ENCODE data around the gene SV2A. TPM values are rescaled to one million over a fixed set of nuclear protein-coding genes. Genes with fewer than 3 reads are reported as not detected.
A peak's percentile ranks its signal among the peaks of the same experiment; 100 is the strongest.

SV2A gene
- total RNA-seq, 1 experiment from 2014 or later, result 4.7 TPM

DNA sequence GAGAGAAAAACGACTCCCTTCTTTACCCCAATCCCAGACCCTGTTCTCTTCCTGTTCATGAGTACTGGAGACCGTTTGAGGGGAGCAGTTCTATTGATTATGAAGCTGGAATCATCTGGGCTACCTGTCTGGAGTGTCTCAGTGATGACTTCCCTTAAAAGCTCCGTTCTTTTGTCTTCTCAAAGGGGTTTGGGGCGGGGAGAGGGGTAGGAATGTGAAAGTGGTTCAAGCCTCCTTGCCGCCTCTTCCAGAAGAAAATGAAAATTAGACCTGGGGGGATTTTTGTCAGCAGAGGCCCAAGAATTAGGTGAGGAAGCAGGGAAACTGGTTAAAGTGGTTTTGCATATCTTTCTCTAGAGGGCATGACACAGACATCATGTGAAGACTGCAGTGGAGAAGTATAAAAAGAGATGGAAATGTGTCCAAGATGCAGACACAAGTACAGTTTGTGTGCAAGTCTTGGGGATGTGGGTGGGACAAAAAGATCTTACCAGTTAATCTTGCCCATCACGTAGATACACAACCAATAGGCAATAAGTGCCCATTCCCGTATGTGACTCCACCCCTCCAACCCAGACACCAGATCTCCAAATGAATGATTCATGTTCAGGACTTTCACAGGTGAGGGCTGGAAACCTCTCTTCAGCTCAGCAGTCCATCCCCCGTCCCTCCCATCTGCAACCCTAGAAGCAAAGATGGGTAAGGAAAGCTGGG is 19.5 kb upstream of the SV2A start:
- H3K27me3 Mint-ChIP-seq (ENCODE audit: insufficient read depth, unreplicated experiment), result no peaks in the 10 kb centered on the region
- intact Hi-C loops (cut with micrococcal nuclease; ENCODE audit: unreplicated experiment), result no loop called here
- peaks cover 37% of the 10 kb centered on the region for H3K4me1 ChIP-seq
- H3K9me3 ChIP-seq, result no peaks in the 10 kb centered on the region
- no peaks in the 10 kb centered on the region for H3K27me3 ChIP-seq (replicated peaks; ENCODE audit: control insufficient read depth, insufficient read depth, low read length)
- BruUV-seq (replicated peaks), result no TSS peak
- H3K36me3 ChIP-seq (ENCODE audit: control insufficient read depth, insufficient read depth, low read length), result no peaks in the 10 kb centered on the region
- H3K4me3 Mint-ChIP-seq (ENCODE audit: unreplicated experiment), result peak overlapping the region; percentile 83
- H3K4me3 ChIP-seq (ENCODE audit: low read depth, low read length), result peak overlapping the region; percentile 30
- peak overlapping the region; percentile 9 for H3K27ac Mint-ChIP-seq (ENCODE audit: unreplicated experiment)
- ChIA-PET CTCF (interaction anchor here (1.2 kb wide), 1 partner anchor 9 kb away, joined by 3 read pairs; no protein-coding TSS in a partner anchor), POLR2A (interaction anchor here (1.8 to 2.4 kb wide), 3 partner anchors 9 to 50 kb away, joined by 6 to 14 read pairs (median 11); partner anchors contain the start of gene BOLA1)
- TF ChIP-seq, protein P1, sequence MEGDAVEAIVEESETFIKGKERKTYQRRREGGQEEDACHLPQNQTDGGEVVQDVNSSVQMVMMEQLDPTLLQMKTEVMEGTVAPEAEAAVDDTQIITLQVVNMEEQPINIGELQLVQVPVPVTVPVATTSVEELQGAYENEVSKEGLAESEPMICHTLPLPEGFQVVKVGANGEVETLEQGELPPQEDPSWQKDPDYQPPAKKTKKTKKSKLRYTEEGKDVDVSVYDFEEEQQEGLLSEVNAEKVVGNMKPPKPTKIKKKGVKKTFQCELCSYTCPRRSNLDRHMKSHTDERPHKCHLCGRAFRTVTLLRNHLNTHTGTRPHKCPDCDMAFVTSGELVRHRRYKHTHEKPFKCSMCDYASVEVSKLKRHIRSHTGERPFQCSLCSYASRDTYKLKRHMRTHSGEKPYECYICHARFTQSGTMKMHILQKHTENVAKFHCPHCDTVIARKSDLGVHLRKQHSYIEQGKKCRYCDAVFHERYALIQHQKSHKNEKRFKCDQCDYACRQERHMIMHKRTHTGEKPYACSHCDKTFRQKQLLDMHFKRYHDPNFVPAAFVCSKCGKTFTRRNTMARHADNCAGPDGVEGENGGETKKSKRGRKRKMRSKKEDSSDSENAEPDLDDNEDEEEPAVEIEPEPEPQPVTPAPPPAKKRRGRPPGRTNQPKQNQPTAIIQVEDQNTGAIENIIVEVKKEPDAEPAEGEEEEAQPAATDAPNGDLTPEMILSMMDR (IDR thresholded peaks at IDR 0.05; ENCODE audit: insufficient read depth in 1 of 2, low read depth in 1 of 2, low read length in 1 of 2, severe bottlenecking in 1 of 2, unreplicated experiment in 1 of 2), result peak in 1 of 2 experiments; percentile 2
- DNase-seq, result peak; percentile 37 to 58
- peaks cover 30% of the 10 kb centered on the region for H3K36me3 Mint-ChIP-seq (ENCODE audit: insufficient read depth, unreplicated experiment)
- peaks cover 33% of the 10 kb centered on the region for H3K4me1 Mint-ChIP-seq (ENCODE audit: low read depth, unreplicated experiment)
- no peaks in the 10 kb centered on the region for H3K9me3 Mint-ChIP-seq (ENCODE audit: unreplicated experiment)

GRCh38 chr1:149936170-149936991 is 18.7 kb upstream of the SV2A start, which contains the start of gene MTMR11:
Gene MTMR11 (minus strand): TSS chr1:149936879. CDS start chr1:149936647, 232 bp downstream.
- ChIA-PET CTCF (interaction anchor here (1.2 kb wide), 1 partner anchor 8 kb away, joined by 3 read pairs; no protein-coding TSS in a partner anchor), POLR2A (interaction anchor here (1.8 to 2.4 kb wide), 3 partner anchors 8 to 49 kb away, joined by 6 to 14 read pairs (median 11); partner anchors contain the start of gene BOLA1)
- Mint-ChIP-seq H3K36me3 (ENCODE audit: insufficient read depth, unreplicated experiment) (peaks cover 30% of the 10 kb centered on the region), H3K27ac (ENCODE audit: unreplicated experiment) (peak within 1 kb of the TSS; percentile 9), H3K27me3 (ENCODE audit: insufficient read depth, unreplicated experiment) (no peaks in the 10 kb centered on the region), H3K4me3 (ENCODE audit: unreplicated experiment) (peak within 1 kb of the TSS; percentile 83), H3K4me1 (ENCODE audit: low read depth, unreplicated experiment) (peaks cover 33% of the 10 kb centered on the region), H3K9me3 (ENCODE audit: unreplicated experiment) (no peaks in the 10 kb centered on the region)
- intact Hi-C loops (cut with micrococcal nuclease; ENCODE audit: unreplicated experiment), result no loop called here
- Histone ChIP-seq H3K36me3 (ENCODE audit: control insufficient read depth, insufficient read depth, low read length) (no peaks in the 10 kb centered on the region), H3K4me1 (peaks cover 37% of the 10 kb centered on the region), H3K27me3 (replicated peaks; ENCODE audit: control insufficient read depth, insufficient read depth, low read length) (no peaks in the 10 kb centered on the region), H3K9me3 (no peaks in the 10 kb centered on the region), H3K4me3 (ENCODE audit: low read depth, low read length) (peak within 1 kb of the TSS; percentile 30)
- TF ChIP-seq, protein P1 (IDR thresholded peaks at IDR 0.05; ENCODE audit: insufficient read depth in 1 of 2, low read depth in 1 of 2, low read length in 1 of 2, severe bottlenecking in 1 of 2, unreplicated experiment in 1 of 2), result no peak
- no TSS peak for BruUV-seq (replicated peaks)
- peak in 1 of 2 experiments; percentile 20 for DNase-seq

DNA sequence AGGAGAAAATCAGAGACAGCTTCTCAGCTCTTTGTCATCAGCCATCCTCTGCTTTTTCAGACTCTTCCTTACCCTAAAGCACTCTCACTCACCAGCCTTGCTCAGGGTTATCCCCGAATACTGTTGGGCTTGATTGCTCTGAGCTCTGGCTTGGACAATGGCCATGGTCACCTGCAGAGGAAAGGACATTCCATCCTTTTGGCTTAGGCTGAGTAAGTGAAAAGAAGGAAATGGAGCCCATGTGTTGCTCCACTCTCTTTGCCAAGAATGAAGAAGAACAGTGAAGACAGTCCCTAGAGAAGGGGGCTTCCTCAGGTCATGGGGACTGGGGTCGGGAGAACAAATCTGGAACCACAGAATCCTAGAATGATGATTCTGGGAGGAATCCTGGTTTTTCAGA is 16.7 kb upstream of the SV2A start:
- Histone ChIP-seq H3K4me3 (ENCODE audit: low read depth, low read length) (no peak overlapping the region), H3K9me3 (no peaks in the 10 kb centered on the region), H3K36me3 (ENCODE audit: control insufficient read depth, insufficient read depth, low read length) (no peaks in the 10 kb centered on the region), H3K27me3 (replicated peaks; ENCODE audit: control insufficient read depth, insufficient read depth, low read length) (no peaks in the 10 kb centered on the region), H3K4me1 (peaks cover 29% of the 10 kb centered on the region)
- H3K9me3 Mint-ChIP-seq (ENCODE audit: unreplicated experiment), result no peaks in the 10 kb centered on the region
- intact Hi-C loops (cut with micrococcal nuclease; ENCODE audit: unreplicated experiment), result no loop called here
- DNase-seq, result no peak
- BruUV-seq (replicated peaks), result no TSS peak
- CTCF ChIA-PET, result no interaction called here
- H3K4me3 Mint-ChIP-seq (ENCODE audit: unreplicated experiment), result no peak overlapping the region
- no peak overlapping the region for H3K27ac Mint-ChIP-seq (ENCODE audit: unreplicated experiment)
- peaks cover 27% of the 10 kb centered on the region for H3K36me3 Mint-ChIP-seq (ENCODE audit: insufficient read depth, unreplicated experiment)
- H3K4me1 Mint-ChIP-seq (ENCODE audit: low read depth, unreplicated experiment), result peaks cover 29% of the 10 kb centered on the region
- TF ChIP-seq, protein P1 (IDR thresholded peaks at IDR 0.05; ENCODE audit: insufficient read depth in 1 of 2, low read depth in 1 of 2, low read length in 1 of 2, severe bottlenecking in 1 of 2, unreplicated experiment in 1 of 2), result no peak
- no peaks in the 10 kb centered on the region for H3K27me3 Mint-ChIP-seq (ENCODE audit: insufficient read depth, unreplicated experiment)
- POLR2A ChIA-PET, result no interaction called here
